Stimulated activated CD8-positive, alpha-beta memory T cell treated with anti-CD3 and anti-CD28 coated beads, Interleukin-7, amount 100 ng/mL, for 4 hours (primary cell): ENCODE measurements around the gene BAG2.

Experiments
- DNase-seq, 2 donors: peaks; one replicate each; pipeline ENCODE4 v3.0.0-alpha.2; 2020; ENCODE audit warnings: low read depth in 2 of 2

Gene BAG2

DNA sequence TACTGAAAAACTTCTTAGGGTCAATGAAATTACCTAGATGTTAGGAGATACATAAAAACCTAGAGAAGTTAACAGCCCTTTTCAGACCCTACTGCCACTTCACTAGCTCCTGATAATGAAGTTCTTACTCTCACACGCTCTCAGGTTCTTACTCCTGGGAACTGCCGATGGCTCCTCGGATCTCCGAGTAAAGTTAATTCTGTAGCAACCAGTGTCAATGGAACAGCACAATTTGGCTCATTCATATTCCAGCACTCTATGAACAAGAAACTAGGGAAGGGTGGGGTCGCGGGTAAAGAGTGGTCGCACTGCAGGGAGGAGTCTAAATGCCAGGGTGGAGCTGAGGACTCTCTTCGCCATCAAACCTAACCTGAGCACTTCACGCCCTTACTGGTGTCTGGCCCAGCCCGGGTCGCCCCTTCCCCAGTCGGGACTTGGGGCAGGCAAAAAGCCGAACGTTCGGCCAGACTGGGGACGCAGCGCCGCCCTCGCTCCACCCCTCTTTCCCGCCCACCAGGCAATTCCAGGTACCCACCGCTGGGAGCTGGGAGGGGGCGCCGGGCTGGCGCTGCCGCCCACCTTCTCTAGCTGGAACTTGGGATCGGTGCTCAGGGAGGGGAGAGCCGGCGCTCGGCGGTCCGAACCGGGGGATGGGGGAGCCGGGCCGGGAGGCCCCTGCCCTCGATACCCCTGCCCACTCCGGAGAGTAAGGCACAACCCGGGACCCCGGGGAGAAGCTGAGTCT is 49.2 kb downstream of the BAG2 start:
- DNase-seq: peak in 1 of 2 donors; percentile 43

DNA sequence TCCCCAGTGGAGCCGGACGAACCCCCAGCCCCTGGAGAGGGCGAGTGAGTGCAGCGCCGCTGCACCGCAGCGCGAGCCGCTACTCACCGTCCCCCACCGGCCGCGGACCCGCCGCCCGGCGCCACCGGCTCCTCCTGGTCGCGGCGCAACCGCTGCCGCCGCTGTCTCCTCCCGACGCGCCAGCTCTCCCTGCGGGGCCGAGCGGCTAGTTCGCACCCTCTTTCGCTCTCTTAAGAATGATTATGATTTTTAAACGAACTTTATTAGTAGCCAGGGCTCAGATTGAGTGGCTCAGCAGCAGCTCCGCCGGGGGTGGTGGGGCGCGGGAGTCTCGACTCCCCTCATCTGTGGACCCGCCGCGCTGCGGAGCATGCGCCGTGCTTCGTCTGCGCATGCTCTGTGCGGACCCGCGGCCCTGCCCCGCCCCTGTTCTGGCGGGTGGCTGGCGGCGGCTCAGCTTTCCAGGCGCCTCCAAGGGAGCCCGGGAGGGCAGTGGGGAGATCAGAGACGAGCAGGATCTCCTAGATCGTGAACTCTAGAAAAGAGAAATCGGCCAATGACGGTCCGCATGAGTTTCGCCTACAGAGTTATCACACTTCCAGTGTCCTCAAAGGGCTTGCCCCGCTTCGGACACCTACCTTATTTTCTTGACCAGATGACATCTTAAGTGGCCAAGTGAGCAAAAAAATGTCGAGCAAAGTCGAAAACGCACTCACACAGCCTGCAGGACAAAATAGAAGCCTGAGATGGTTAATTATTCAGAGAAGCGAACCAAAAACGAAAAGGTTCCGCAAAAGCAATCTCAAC is 50.0 kb downstream of the BAG2 start, which contains the start of gene RAB23:
Gene RAB23 (minus strand): TSS at position 372 of the 807 bp plus-strand sequence. CDS start 11,927 bp downstream, outside the sequence.
- DNase-seq: peak; percentile 56 to 73

DNA sequence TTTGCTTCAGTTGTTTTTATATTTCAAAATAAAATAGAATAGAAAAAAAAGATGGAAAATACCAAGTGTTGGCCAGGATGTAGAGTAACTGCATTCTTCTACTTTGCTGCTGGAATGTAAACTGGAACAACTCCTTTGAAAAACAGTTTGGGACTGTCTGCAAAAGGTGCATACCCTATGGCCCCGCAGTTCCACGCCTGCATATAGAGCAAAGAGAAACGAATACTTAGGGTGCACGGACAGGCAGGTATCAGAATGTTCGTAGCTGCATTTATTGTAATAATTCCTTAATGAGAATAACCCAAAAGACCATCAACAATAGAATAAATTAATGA is 50.6 kb downstream of the BAG2 start:
- DNase-seq: no peak

DNA sequence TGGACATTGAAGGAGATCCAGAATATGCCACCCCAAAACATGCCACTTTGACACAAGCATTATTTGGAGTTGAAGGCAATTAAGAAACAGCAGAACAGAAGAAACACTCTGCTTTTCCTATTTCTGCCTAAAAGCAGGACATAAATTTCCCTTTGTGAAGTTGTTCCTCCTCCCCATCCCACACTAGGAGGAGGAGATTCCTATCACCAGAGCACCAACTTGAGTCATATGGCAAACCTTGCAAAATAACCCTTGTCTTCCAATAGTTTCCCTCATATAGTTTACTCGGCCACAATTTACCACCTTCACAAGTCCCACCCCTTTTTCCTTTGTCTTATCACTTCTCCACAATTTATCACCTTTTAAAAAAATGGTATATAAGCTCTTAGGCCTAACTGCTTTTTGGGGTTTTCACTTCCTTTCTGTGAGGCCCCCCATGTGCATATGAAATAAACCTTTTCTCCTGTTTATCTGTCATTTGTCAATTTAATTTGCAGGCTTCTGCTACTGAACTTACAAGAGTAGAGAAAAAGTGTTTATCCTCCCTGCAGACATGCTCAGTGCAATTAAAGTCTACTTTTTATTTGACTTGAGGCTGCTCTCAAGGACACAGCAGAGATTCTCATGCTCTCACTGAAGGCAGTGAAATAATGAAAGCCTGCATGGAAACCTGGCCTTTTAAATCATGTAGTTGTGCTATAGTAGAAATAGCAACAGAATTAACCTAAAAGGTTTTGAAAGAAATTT is 52.8 kb downstream of the BAG2 start:
- no peak for DNase-seq

DNA sequence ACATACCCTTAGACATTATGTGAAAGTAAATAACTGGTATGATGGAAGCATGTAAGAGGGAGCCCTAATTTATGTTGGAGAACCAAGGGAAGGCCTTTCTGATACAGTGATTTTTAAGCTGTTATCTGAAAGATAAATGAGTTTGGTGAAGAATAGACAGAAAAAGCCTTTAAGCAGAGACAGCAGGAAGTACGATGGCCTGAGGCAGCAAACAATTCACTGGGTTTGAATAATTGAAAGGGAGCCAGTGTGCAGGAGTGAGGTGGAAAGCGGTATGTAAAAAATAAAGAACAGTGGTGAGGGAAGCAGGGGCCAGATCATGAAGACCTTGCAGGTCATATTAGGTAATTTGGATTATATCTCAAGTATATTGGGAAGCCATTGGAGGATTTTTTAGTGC is 54.1 kb downstream of the BAG2 start:
- DNase-seq: no peak
